HUDEP-2 (cell line): Measurements from ENCODE around the gene HMOX2.

ENCODE experiments used
- DNase-seq, 76 experiments: peaks; one replicate each; lab custom pipeline; 2025; ENCODE audit not compliant: unreplicated experiment in 76 of 76; lab: John Stamatoyannopoulos, UW

HMOX2 gene

DNA sequence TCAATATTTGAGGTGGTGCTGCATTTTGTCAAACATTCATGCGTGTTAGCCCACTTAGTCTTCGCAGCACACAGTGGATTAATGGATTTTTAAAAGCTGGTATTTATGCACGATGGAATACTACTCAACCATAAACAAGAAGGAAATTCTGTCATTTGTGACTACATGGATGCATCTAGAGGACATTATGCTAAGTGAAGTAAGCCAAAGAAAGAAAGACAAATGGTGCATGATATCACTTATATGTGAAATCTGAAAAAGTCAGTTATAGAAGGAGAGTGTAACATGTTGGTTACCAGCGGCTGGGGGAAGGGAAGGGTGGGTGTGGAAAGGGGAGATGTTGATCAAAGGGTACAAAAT lies 23.0 kb downstream of the HMOX2 start:
- DNase-seq, result no peak

DNA sequence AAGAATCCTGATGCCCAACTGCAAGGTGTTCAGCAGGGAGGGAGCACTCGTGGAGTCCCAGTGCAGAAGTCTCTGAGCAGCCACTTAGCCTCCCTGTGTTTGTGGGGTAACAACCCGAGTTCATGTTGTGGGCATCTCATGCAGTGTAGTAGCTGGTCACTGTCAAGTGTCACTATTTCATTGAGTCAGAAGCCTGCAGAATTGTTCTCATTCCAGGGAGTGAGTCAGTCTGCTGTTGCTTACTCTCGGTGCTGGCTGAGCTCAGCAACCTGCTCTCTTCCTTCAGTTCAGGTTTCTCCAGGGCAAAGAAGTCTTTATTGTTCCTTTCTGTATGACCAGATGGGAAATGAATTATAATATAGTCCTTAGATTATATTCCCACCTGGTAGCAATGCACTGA lies 24.1 kb downstream of the HMOX2 start:
- no peak for DNase-seq

DNA sequence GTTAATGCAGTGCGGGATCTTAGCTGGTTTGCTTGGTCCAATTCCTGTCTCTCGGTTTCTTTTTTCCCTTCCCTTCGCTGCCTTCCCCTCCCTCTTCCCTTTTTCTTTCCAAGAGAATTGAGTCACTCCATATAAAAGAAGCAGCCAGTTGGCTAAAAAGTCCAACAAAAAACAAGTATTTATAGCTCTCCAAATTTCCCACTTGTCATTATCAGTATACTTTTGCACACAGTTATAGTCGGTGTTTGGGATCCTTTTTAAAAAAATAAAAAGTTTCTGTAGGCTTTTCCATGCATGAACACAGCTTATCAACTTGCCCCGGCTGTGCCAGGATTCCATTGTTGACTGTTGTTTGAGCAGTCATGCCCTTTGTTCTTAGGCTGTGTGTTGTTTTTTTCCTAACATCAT lies 24.9 kb downstream of the HMOX2 start:
- DNase-seq, result no peak

DNA sequence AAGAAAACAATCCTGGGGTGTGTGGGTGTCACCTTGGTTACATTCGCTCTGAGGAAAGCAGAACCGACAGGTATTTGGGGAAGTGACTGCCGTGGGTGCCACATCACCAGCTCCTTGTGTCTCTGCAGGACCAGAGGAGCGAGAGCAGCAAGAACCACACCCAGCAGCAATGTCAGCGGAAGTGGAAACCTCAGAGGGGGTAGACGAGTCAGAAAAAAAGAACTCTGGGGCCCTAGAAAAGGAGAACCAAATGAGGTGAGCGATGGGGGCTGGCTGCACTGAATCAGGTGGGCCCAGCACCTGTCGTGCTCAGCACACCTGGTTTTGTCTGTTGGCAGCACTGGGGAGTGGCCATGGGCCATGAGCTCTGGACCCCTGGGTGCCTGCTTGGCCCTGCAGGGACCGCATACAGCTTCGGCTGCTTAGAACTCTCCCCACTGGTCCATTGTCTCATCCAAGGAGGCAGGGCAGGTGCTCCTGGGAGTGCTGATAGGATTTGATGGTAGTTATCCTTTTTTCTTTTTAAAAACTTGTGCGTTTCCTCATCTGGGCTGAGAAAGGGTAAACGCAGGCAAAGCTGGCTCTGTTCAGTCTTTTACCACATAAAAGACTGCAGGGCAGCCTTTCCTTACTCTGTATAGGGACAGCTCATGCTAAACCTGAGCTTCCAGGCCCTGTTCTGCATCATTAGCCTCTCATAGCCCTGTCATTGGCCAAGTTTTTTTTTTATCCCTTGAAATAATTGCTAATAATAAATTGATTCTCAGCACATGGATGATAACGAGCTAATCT lies 29.4 kb downstream of the HMOX2 start:
- DNase-seq, result peak in 4 of 76 experiments; percentile 5 to 18 (median 16)

DNA sequence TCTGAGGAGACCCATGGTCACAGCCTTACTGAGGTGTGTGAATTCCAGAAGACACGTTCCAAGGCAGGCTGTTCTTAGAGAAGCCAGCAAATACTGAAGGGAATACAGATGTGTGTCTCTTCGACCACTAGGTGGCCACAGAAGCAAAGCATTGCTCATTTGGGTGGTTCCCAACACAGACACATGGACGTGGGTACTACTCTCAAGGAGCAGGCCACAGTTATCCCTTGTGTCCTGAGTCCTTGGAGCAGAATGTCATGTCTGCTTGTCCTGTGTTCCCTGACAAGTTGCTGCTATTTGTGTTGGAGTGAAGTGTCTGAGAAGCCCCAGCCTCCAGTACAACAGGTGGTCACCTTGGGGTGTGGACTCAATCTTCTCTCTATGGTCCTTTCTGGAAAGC lies 30.3 kb downstream of the HMOX2 start:
- DNase-seq, result peak in 67 of 76 experiments; percentile 9 to 76 (median 45)

DNA sequence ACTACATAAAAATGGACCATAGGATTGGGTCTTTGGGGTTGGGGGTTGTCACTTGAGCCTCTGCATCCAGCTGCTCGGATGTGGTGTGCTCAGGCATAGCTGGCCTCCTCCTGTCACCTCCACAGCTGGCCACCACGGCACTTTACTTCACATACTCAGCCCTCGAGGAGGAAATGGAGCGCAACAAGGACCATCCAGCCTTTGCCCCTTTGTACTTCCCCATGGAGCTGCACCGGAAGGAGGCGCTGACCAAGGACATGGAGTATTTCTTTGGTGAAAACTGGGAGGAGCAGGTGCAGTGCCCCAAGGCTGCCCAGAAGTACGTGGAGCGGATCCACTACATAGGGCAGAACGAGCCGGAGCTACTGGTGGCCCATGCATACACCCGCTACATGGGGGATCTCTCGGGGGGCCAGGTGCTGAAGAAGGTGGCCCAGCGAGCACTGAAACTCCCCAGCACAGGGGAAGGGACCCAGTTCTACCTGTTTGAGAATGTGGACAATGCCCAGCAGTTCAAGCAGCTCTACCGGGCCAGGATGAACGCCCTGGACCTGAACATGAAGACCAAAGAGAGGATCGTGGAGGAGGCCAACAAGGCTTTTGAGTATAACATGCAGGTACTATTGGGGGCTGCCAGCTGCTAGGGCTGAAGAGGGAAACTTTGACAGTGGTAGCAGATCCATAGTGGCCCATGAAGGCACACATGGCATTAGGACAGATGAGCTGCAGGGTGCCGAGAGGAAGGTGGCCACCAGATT lies 31.6 kb downstream of the HMOX2 start:
- DNase-seq, result no peak

DNA sequence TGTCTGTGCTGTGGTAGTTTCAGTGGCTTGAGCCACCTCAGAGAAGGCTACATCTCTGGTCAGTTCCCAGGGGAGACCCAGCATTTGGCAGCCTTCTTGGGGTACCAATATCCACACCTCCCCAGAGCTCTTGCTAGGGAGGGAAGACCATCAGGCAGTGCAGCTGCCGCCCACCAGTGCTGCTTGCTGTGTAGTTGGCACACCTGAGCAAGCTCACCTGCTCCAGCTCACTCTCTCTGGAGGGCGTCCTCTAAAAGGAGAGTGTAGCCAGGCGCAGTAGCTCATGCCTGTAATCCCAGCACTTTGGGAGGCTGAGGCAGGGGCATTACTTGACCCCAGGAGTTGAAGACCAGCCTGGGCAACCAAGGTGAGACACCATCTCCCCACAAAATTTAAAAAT lies 32.6 kb downstream of the HMOX2 start:
- no peak for DNase-seq

DNA sequence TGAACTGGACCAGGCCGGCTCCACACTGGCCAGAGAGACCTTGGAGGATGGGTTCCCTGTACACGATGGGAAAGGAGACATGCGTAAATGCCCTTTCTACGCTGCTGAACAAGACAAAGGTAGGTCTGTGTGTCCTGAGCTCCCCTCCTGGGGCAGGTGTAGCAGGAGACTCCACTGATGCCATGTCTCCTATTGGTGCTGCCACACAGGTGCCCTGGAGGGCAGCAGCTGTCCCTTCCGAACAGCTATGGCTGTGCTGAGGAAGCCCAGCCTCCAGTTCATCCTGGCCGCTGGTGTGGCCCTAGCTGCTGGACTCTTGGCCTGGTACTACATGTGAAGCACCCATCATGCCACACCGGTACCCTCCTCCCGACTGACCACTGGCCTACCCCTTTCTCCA lies 33.2 kb downstream of the HMOX2 start:
- no peak for DNase-seq

DNA sequence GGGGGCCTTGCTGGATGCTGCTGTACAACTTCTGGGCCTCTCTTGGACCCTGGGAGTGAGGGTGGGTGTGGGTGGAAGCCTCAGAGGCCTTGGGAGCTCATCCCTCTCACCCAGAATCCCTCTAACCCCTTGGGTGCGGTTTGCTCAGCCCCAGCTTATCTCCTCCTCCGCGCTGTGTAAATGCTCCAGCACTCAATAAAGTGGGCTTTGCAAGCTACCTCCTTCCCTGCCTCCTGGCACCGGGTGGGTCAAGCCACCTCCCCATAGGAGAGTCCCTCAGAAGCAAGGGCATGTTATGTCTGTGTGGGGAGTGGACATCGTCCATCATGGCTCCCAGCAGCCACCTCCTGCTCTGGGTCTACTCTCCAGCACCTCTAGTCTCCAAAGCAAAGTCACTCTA lies 33.9 kb downstream of the HMOX2 start:
- DNase-seq, result no peak

DNA sequence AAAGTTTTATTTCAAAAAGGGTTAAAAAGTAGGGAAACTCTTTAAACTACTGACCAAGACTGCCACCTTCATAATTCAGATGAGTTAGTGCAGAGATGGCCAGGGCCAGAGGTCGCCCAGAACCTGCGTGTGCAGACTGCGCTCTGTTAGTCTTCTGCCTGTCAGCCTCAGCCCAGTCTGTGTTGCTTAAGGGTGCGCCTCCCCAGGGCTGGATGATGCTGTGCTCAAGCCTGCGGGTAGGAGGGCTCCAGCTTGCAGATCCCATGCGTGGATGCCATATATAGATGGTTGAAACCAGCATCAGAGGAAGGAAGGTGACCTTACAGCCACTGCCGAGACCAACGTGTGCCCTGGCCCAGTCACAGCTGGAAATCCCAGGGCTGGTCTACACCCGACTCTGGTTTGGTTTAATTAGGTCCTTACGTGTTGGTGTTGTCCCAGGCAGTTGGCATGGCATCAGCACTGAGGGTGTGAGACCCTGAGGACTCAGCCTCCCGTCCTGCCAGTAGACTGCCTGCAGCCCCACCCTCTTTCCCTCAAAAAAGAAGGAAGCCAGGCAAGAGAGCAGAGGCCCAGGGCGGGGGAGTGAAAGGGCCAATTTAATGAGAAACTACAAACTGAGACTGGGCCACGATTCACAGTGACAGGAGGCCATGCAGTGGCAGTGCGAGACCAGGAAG lies 34.7 kb downstream of the HMOX2 start:
- DNase-seq, result no peak

DNA sequence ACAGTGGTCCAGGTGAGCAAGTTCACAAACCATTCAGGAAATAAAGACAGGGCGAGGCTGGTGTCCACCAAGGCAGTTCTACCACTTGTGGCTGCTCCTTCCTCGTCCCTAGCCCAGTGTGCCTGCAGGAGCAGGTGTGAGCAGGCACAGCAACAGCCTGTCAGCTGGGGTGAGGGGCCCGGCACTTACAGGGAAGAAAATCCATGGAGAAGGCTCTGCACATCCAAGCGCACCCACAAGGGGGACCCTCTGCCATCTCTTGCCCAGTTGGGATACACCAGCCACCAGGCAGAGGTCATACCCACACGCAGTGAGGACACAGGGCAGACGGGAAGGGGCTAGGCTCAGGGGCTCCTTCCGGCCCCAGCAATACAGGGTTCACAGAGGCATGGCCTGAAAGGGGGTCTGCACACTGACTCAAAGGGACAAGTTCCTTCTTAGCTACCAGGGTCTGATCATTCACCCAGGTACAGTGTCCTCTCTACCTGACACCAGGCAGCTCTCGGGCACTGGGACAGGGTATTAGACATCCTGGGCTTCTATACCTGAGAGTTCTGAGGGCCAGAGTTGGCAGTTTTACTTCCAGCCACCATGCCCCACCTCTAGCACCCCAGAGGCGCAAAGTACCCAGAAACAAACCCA lies 35.4 kb downstream of the HMOX2 start:
- DNase-seq, result peak in 35 of 76 experiments; percentile 3 to 54 (median 19)

DNA sequence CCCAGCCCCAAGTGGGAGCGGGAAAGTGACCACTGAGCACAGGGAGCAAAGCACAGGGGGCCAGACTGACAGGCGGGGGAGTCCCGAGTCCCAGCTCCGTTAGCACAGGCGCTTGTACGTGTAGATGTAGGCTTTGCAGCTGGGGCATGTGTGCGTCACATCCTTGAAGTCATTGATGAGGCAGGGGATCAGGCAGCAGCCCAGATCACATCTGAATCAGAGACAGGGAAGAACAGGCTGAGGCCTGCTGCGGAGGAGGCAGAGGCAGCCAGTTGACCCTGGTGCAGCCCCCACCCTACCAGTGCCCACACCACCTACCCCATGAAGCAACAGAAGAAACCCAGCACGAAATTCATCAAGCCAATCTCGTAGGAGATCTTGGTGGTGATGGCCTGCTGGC lies 36.3 kb downstream of the HMOX2 start:
- no peak for DNase-seq

DNA sequence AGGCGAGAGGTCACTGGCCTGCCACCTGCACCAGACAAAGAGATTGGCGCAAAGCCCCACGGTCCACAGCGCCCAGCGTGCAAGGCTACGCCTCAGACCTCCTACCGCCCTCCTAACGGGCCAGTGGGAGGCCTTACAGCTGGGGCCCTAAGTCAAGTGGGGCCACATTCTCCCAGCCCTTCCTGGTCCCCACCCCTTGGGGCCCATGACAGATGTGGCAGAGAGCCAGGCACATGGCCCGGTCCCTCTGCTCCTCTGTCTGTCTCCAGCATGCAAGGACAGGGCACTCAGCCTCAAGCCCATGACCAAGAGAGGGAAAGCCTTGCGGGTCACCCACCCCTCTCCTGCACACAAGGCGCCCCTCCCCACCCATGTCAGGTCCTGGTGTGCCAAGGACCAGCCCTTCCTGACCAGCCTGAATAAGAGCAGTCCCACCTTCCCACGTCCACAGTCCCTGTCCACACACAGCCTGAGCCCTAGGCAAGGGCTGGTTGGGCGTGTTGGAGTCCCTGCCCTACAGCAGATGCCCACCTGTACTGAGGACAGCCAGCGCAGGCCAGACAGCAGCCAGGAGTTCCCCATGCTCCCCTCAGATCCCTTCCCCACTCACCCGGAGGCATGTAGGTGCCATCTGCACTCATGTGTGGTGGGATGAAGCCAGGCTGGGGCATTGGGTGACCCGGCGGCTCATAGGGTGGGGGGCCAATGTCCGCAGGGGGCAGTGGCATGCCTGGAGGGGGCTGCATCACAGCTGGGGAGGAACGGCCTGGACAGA lies 37.1 kb downstream of the HMOX2 start:
- peak in 63 of 76 experiments; percentile 12 to 95 (median 57) for DNase-seq

DNA sequence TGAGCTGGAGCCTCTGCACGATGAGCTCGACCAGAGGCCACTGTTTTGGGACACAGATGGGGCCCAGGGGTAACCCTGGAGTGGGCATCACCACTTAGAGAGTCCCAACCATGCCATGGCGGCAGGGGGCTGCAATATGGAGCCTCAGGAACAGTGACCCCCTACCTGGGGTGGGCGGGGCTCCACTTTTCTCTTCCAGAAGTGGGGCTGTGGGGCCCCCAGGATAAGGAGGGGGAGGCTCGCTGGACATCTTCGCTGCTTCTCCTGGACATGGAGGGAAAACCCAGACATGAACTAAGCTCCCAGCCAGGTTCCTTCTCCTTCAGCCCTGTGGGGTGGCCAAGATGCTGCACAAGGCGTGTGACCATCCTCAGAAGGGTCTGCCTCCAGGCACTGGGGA lies 37.7 kb downstream of the HMOX2 start:
- DNase-seq, result no peak

DNA sequence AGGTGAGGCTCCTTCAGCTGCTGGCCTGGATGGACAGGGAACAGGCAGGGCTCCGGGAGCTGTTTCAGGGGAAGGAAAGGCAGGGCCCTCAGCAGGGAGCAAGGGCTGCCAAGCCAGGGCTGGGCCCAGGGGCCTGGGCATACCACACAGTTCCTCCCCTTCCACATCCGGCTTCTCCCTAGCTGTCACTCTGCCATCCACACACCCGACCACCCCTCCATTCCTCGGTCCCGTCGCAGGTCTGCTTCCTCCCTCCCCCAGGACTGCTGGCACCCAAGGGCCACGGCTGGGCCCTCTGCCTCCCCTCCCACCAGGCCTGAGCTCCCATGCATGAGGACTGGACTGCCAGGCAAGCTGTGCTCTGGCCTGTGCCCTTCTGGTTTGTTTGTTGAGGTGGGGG lies 38.4 kb downstream of the HMOX2 start:
- no peak for DNase-seq

DNA sequence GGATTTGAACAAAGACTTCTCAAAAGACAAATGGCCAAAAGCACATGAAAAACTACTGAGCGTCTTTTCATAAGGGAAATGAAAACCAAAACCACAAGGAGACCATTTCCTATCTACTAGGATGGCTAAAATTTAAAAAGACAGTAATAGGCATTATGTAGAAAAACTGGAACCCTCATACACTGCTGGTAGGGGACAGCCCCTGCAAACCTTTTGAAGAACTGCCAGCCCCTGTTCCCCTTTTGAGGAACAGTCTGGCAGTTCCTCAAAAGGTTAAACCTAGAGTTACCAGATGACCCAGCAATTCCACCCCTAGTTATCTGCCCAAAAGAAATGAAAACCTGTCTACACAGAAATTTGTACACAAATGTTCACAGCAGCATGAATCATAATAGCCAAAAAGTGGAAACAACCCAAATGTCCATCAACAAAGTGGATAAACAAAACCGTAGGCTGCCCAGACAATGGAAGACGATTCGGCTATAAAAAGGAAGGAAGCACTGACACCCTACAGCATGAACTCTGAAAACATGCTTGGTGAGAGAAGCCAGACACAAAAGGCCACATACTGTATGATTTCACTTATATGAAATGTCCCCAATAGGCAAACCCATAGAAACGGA lies 39.5 kb downstream of the HMOX2 start:
- DNase-seq, result peak in 1 of 76 experiments; percentile 14

DNA sequence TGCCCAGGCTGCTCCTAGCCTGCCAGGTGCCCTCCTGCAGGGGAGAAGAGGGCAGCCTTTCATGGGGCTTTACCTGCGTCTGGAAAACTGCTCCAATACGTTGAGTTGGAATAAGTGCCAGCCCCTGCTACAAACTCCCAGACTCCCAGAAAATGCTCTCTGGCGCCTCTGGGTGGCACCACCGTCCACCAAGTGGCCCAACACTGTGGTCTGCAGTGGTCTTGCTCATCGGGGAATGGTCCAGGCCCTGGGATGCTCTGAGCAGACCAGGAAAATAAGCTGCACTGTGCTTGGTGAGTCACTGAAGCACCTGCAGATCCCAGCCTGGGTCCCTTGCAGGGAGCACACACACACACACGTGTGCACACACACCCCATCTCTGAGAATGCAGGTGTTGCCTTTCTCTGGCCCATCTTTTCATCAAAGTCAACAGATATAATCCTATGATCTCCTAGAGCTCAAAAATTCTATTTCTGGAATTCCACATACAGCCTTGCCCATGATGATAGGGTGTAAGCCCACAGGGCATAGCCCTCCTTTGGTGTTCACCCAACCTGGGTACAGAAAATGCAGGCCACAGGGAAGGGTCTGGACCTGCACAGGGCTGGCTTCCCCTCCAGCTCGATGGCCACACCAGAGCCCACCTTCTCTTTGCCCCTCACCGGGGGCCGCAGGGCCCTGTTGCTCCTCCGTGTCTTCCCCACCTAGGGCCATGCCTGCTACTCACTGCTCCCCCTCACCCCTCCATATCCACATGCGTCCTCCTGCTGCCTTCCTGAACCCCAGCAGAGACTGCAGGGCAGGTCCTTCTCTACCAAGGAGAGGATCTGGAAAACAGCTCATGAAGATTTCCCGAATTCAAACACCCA lies 41.8 kb downstream of the HMOX2 start:
- peak in 8 of 76 experiments; percentile 8 to 29 (median 14) for DNase-seq

DNA sequence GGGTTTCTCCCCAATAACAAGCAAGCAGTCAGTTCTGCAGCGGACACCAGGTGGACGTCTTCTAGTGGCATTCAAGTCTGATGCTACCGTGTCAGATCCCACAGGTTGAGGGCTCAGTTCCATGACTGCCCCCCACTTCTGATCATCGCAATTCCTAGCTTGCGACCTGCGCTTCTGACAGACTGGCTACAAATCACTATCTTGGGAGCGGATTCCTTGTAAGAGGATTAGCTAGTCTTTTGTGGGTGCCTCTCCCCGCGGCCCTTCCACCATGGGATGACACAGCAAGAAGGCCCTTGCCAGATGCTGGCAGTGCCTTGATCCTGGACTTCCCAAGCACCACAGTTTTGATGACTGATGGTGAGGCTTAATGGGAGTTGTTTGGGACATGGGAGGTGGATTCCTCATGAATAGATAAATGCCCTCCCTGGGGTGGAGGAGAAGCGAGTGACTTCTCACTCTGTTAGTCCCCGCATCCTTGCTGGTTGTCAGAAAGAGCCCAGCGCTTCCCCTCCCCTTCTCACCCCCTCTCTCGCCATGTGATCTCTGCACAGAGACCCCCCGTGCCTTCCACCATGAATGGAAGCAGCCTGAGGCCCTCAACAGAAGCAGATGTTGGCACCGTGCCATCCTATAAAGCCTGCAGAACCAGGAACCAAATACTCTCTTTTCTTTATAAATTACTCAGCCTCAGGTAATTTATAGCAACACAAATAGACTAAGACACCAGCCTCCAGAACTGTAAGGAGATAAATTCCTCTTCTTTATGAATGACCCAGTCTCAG lies 43.3 kb downstream of the HMOX2 start:
- DNase-seq, result peak in 1 of 76 experiments; percentile 7
